T-cell (primary cell): Measurements from ENCODE around the gene ZNF277. TPM values are rescaled to one million over a fixed set of nuclear protein-coding genes. Genes with fewer than 3 reads are reported as not detected.

Experiments
- ATAC-seq, 4 experiments: fragments of 200-7000 bp in 3 of 4; fragments of 150-1000 bp in 1 of 4; cut with Tn5 transposase; replicated peaks in 1 of 4; 1 replicate in 3 of 4; 2 replicates in 1 of 4; pipeline ENCODE4 v1.10.0; 2021; ENCODE audit warnings: moderate library complexity in 3 of 4, mild to moderate bottlenecking in 2 of 4, moderate number of reproducible peaks in 1 of 4
- CTCF ChIA-PET, 2 donors: fragments of 300-600 bp; sonication (Branson Sonifier 250); formaldehyde crosslinking; loops; one replicate each; lab custom pipeline; 2022; ENCODE audit warnings: antibody characterized with exemption in 2 of 2; lab: Charles Lee
- POLR2A ChIA-PET, 2 donors: fragments of 300-600 bp; sonication (Branson Sonifier 250); formaldehyde crosslinking; loops; one replicate each; lab custom pipeline; 2022; ENCODE audit warnings: antibody characterized with exemption in 2 of 2; lab: Charles Lee
- DNase-seq, 35 experiments: peaks; one replicate each; pipeline versions ENCODE4 v3.0.0 to v3.0.0-alpha.2; 2013 to 2023
- H3K27ac ChIP-seq: one replicate; pipeline ENCODE4 v1.5.1; 2013; ENCODE audit warnings: low read length
- H3K27me3 ChIP-seq, 2 experiments: replicated peaks in 1 of 2; 1 replicate in 1 of 2; 2 replicates in 1 of 2; pipeline versions ENCODE4 v1.6.1 to v1.7.0; 2013; ENCODE audit warnings: low read length in 1 of 2, mixed read lengths in 1 of 2; ENCODE audit not compliant: control insufficient read depth in 2 of 2, insufficient read depth in 2 of 2; ENCODE audit errors: extremely low read depth in 1 of 2
- H3K36me3 ChIP-seq, 2 donors: 1 replicate in 1 of 2; 2 replicates in 1 of 2; pipeline versions ENCODE4 v1.6.1 to v1.7.0; 2013; ENCODE audit warnings: low read length in 1 of 2; ENCODE audit not compliant: control insufficient read depth in 2 of 2, insufficient read depth in 1 of 2; ENCODE audit errors: extremely low read depth in 1 of 2
- H3K4me1 ChIP-seq, 2 experiments: 1 replicate in 1 of 2; 2 replicates in 1 of 2; pipeline versions ENCODE4 v1.6.1 to v1.7.0; 2013; ENCODE audit warnings: low read length in 2 of 2, mixed read lengths in 1 of 2; ENCODE audit not compliant: insufficient read depth in 2 of 2, control insufficient read depth in 1 of 2; ENCODE audit errors: extremely low read depth in 1 of 2
- H3K4me3 ChIP-seq, 2 donors: 1 replicate in 1 of 2; 2 replicates in 1 of 2; pipeline versions ENCODE4 v1.5.1 to v1.7.0; 2013; ENCODE audit warnings: mild to moderate bottlenecking in 2 of 2, low read length in 1 of 2, moderate library complexity in 1 of 2; ENCODE audit not compliant: control insufficient read depth in 1 of 2; ENCODE audit errors: extremely low read depth in 1 of 2
- H3K9me3 ChIP-seq: 2 replicates; pipeline ENCODE4 v1.7.0; 2013
- H3K27ac Mint-ChIP-seq, 2 donors: one replicate each; pipeline ENCODE4 v1.8.0; 2020 to 2021; ENCODE audit warnings: mild to moderate bottlenecking in 2 of 2, mixed read lengths in 2 of 2
- H3K27me3 Mint-ChIP-seq, 2 donors: one replicate each; pipeline ENCODE4 v1.8.0; 2021 to 2022; ENCODE audit warnings: mixed read lengths in 2 of 2
- H3K36me3 Mint-ChIP-seq: one replicate; pipeline ENCODE4 v1.8.0; 2021; ENCODE audit warnings: mixed read lengths
- H3K4me1 Mint-ChIP-seq, 3 donors: one replicate each; pipeline ENCODE4 v1.8.0; 2020 to 2022; ENCODE audit warnings: mixed read lengths in 3 of 3, mild to moderate bottlenecking in 1 of 3
- H3K4me3 Mint-ChIP-seq, 3 donors: one replicate each; pipeline ENCODE4 v1.8.0; 2020 to 2022; ENCODE audit warnings: mild to moderate bottlenecking in 3 of 3, mixed read lengths in 3 of 3, moderate library complexity in 3 of 3
- H3K9me3 Mint-ChIP-seq, 3 donors: one replicate each; pipeline ENCODE4 v1.8.0; 2020 to 2022; ENCODE audit warnings: mixed read lengths in 3 of 3
- WGBS: methylation state at CpG from one replicate; pipeline ENCODE4 v1.1.5; 2013; ENCODE audit warnings: missing lambda C conversion rate; ENCODE audit not compliant: insufficient coverage; 5-methylcytosine and 5-hydroxymethylcytosine counted together
- total RNA-seq, 35 experiments: library from RNA in 6 of 35; stranded (reverse) in 6 of 35; fragments of 120-200 nt in 1 of 35; gene quantifications; one replicate each; pipeline versions ENCODE4 v1.2.1 to v1.2.4 and lab custom pipeline; 2013 to 2026

Gene ZNF277
- total RNA-seq, 5 donors from 2014 or later (not counting 1 experiment from before 2014, with no cell fraction given) = 26.6 to 31.4 (median 30.2) TPM

DNA sequence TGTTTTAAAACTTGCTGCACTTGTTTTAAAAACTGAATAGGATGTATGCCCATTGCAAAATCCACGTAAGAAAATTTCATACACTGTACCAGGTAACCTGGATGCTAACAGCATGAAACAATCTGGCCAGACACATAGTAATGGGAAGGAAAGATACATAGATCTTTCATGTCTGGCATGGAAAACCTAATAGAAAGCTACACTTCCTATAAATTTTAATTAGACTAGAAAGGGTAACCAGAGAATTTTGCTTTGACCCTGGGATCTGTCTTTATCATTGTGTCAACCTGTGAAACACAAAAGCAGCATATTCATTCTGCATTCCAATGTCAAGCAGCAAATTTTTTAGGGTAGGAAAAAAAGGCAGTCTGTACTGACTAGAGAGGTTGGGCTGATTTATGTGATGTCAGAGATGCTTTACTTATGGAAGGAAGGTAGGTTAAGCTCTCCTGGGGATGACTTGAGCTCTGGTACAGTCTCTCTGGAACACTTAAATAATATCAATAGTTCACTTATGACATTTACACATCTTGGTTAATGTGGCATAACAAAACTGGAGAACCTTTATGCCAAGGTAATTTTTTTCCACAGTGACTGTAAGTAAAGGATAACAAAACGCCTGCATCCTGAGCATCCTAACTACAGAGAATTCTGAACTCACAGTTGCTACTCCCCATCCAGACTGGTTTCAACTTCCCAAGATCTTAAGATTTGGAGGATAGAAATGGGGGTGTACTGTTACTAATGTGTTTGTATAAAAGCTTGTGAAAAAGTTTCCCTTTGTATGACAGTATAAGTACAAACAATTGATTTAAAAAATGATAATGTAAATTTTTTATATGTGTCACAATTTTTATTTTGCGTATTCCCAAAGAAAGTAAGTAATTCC is 45.0 kb upstream of the ZNF277 start:
- H3K4me1 Mint-ChIP-seq = no peaks in the 10 kb centered on the region
- ChIA-PET POLR2A (no interaction called here), CTCF (interaction anchor here in 1 of 2 donors (0.6 kb wide), 1 partner anchor 182 kb away, joined by 3 read pairs; no protein-coding TSS in a partner anchor)
- H3K27me3 Mint-ChIP-seq = peaks cover 3 to 6% of the 10 kb centered on the region in 2 donors
- Histone ChIP-seq H3K4me3 (no peak overlapping the region), H3K27ac (no peak overlapping the region), H3K27me3 (peaks cover 0 to 2% of the 10 kb centered on the region in 2 experiments), H3K9me3 (no peaks in the 10 kb centered on the region), H3K36me3 (no peaks in the 10 kb centered on the region), H3K4me1 (no peaks in the 10 kb centered on the region)
- ATAC-seq (no peak), DNase-seq (no peak)
- WGBS = no CpG with 5 or more reads among the region's 3 CpGs
- no peaks in the 10 kb centered on the region for H3K36me3 Mint-ChIP-seq
- H3K9me3 Mint-ChIP-seq = no peaks in the 10 kb centered on the region
- no peak overlapping the region for H3K4me3 Mint-ChIP-seq
- no peak overlapping the region for H3K27ac Mint-ChIP-seq

DNA sequence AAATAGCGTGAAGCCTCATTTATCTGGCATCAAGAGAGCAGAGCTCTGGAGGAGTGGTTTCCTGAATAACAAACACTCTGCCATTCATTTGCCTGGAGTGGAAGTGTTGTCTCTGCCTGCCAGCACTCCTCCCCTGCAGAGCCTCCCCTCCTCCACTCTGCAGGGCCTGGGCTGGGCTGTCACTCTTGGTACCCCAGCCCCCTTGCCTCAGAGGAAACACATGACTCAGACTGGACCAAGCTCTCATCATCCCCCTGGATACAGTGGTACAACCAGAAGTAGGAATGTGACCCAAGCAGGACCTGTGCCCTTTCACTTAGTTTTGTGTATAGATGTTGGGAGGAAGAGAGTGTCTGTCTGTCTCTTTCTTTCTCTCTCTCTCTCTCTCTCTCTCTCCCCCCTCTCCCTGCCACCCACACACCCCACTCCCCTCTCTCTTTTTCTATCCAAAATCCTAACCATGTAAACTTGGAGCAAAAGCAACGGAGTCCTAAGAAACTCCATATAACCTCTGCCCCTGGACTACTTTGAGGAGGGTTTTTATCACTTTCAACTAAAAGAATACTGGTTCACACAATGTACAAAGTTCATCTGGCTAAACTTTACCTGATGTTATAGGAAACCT is 44.2 kb upstream of the ZNF277 start:
- Mint-ChIP-seq H3K4me1 (no peaks in the 10 kb centered on the region), H3K4me3 (no peak overlapping the region), H3K9me3 (no peaks in the 10 kb centered on the region), H3K27ac (no peak overlapping the region), H3K27me3 (peaks cover 0 to 6% of the 10 kb centered on the region in 2 donors), H3K36me3 (no peaks in the 10 kb centered on the region)
- POLR2A ChIA-PET = no interaction called here
- no peak for DNase-seq
- Histone ChIP-seq H3K36me3 (no peaks in the 10 kb centered on the region), H3K4me1 (no peaks in the 10 kb centered on the region), H3K27me3 (peaks cover 0 to 2% of the 10 kb centered on the region in 2 experiments), H3K27ac (no peak overlapping the region), H3K4me3 (no peak overlapping the region), H3K9me3 (no peaks in the 10 kb centered on the region)
- CTCF ChIA-PET = no interaction called here
- no CpG with 5 or more reads among the region's 2 CpGs for WGBS
- no peak for ATAC-seq

DNA sequence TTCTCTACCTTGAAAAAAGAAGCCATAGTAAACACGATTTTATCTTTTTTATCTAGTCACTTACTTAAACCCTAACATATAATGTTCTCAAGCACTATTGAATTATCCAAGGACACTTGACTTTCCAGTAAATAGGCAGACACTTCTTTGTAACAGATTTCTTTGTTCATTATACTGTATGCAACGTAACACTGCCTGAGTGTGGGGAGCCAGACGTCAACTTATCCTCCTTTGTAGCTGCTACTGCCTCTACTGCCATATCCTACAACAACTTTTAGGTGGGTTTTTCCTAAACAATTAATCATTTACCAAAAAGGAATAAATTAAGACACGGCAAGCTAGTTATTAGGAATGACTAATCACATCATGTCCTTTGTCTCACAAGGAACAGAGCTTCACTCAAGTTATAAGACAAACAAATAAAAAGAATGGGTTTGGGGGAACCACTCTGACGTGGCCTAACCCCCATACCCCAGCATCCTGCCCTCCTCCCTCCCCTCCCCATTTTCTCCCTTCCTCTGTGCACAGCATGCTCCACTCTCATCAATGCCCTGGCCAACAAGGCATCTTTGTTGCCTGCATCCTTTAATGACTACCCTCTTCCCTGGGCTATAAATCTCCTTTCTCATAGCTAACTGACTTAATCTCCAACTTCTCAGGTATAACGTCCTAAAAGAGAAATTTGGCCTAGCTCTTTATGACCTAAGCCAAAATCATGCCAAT is 43.5 kb upstream of the ZNF277 start:
- Histone ChIP-seq H3K4me1 (no peaks in the 10 kb centered on the region), H3K27me3 (peaks cover 0 to 2% of the 10 kb centered on the region in 2 experiments), H3K4me3 (no peak overlapping the region), H3K36me3 (no peaks in the 10 kb centered on the region), H3K27ac (no peak overlapping the region), H3K9me3 (no peaks in the 10 kb centered on the region)
- no peak overlapping the region for H3K4me3 Mint-ChIP-seq
- H3K27me3 Mint-ChIP-seq = peaks cover 0 to 6% of the 10 kb centered on the region in 2 donors
- H3K4me1 Mint-ChIP-seq = no peaks in the 10 kb centered on the region
- H3K9me3 Mint-ChIP-seq = no peaks in the 10 kb centered on the region
- no peak for ATAC-seq
- H3K36me3 Mint-ChIP-seq = no peaks in the 10 kb centered on the region
- ChIA-PET POLR2A (no interaction called here), CTCF (no interaction called here)
- no peak overlapping the region for H3K27ac Mint-ChIP-seq
- 61% methylated on average over 5 of the region's 6 CpGs for WGBS
- no peak for DNase-seq

DNA sequence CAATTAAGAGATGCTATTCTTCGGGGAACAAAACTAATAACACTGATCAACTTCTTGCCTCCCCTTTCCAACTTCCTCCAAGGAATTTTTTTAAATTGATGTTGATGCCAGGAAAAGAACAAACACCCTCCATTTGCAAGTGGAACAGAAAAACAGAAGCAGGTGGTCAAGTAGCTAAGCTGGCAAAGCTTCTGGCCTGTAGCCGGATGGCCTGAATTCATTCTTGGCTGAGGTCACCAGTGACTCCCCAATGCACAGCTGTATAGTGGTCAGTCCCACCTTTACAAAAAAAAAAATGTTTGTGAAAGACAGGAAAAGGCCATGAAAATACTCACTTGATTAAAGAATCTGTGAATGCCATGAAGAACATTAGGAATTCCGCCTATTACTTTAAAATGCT is 39.3 kb upstream of the ZNF277 start:
- Mint-ChIP-seq H3K4me1 (no peaks in the 10 kb centered on the region), H3K27me3 (peaks cover 5 to 14% of the 10 kb centered on the region in 2 donors), H3K36me3 (no peaks in the 10 kb centered on the region), H3K9me3 (no peaks in the 10 kb centered on the region), H3K4me3 (no peak overlapping the region), H3K27ac (no peak overlapping the region)
- no peak for DNase-seq
- H3K4me3 ChIP-seq = no peak overlapping the region
- WGBS = no CpG with 5 or more reads among the region's 3 CpGs
- no peak for ATAC-seq
- H3K27me3 ChIP-seq = no peaks in the 10 kb centered on the region
- H3K4me1 ChIP-seq = no peaks in the 10 kb centered on the region
- POLR2A ChIA-PET = no interaction called here
- H3K36me3 ChIP-seq = no peaks in the 10 kb centered on the region
- no peak overlapping the region for H3K27ac ChIP-seq
- H3K9me3 ChIP-seq = no peaks in the 10 kb centered on the region
- CTCF ChIA-PET = no interaction called here

DNA sequence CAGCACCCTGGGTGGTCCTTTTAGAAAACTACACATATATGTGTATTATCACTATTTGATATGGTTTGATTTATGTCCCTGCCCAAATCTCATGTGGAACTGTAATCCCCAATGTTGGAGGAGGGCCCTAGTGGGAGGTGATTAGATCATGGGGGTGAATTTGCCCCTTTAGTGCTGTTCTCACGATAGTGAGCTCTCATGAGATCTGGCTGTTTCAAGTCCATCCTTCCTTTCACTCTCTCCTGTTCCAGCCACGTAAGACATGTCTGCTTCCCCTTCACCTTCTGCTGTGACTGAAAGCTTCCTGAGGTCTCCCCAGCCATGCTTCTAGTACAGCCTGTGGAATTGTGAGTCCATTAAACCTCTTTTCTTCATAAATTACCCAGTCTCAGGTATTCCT is 37.6 kb upstream of the ZNF277 start:
- H3K27me3 Mint-ChIP-seq = peaks cover 5 to 22% of the 10 kb centered on the region in 2 donors
- no peaks in the 10 kb centered on the region for H3K36me3 ChIP-seq
- no peak overlapping the region for H3K4me3 Mint-ChIP-seq
- POLR2A ChIA-PET = interaction anchor here in 1 of 2 donors (0.5 kb wide), 1 partner anchor 120 kb away, joined by 5 read pairs; no protein-coding TSS in a partner anchor
- ATAC-seq (no peak), DNase-seq (no peak)
- H3K4me1 ChIP-seq = no peaks in the 10 kb centered on the region
- no peak overlapping the region for H3K4me3 ChIP-seq
- H3K36me3 Mint-ChIP-seq = no peaks in the 10 kb centered on the region
- no peaks in the 10 kb centered on the region for H3K4me1 Mint-ChIP-seq
- peaks cover 0 to 6% of the 10 kb centered on the region in 2 experiments for H3K27me3 ChIP-seq
- H3K27ac ChIP-seq = no peak overlapping the region
- no peak overlapping the region for H3K27ac Mint-ChIP-seq
- CTCF ChIA-PET = no interaction called here
- H3K9me3 Mint-ChIP-seq = no peaks in the 10 kb centered on the region
- no peaks in the 10 kb centered on the region for H3K9me3 ChIP-seq
- 86% methylated on average over 1 of the region's 2 CpGs for whole genome bisulfite sequencing

DNA sequence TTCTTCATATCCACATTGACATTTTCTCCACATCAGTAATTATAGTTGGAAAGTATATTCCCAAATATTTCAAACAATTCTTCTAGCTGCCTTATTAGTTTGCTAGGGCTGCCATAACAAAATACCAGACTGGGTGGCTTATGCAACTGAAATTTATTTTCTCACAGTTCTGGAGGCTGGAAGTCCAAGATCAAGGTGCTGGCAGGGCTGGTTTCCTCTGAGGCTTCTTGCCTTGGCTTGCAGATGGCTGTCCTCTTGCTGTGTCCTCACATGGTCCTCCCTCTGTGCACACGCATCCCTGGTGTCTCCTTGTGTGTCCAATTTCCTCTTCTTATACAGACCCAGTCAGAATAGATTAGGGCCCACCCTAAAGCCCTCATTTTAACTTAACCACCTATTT is 34.8 kb upstream of the ZNF277 start:
- Mint-ChIP-seq H3K4me3 (no peak overlapping the region), H3K27me3 (peaks cover 18 to 36% of the 10 kb centered on the region in 2 donors), H3K4me1 (no peaks in the 10 kb centered on the region), H3K27ac (no peak overlapping the region), H3K36me3 (no peaks in the 10 kb centered on the region), H3K9me3 (no peaks in the 10 kb centered on the region)
- no peak for DNase-seq
- Histone ChIP-seq H3K4me3 (no peak overlapping the region), H3K4me1 (no peaks in the 10 kb centered on the region), H3K27ac (no peak overlapping the region), H3K9me3 (no peaks in the 10 kb centered on the region), H3K36me3 (no peaks in the 10 kb centered on the region), H3K27me3 (peaks cover 0 to 6% of the 10 kb centered on the region in 2 experiments)
- ChIA-PET CTCF (no interaction called here), POLR2A (no interaction called here)
- ATAC-seq = no peak
- 75% methylated on average over 1 of the region's 1 CpG for WGBS
